ENCODE measurements around the gene PLS1. TPM values are rescaled to one million over a fixed set of nuclear protein-coding genes. Genes with fewer than 3 reads are reported as not detected.

The PLS1 gene
- total RNA-seq, 1 donor from 2014 or later = 3.9 TPM

DNA sequence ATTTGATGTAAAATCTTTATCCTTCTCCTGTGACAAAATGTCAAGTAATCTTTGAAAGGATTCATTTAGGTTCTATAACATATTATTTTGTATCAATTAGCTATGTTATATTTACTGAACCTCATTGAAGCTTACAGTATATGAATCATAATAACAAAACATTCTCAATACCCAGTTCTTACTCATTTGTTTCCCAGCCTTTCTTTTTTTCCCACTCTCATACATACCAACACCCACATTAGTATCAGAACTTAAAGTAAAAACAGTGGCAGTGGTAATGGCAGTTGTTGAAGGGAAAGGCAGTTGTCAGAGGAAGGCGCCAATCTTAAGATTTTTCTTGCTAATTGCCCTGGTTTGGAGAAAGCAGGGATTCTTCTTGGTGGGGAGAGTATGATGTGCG lies 94.4 kb downstream of the PLS1 start:
- H3K27me3 ChIP-seq = no peaks in the 10 kb centered on the region
- H3K4me1 ChIP-seq = no peaks in the 10 kb centered on the region
- no peak overlapping the region for H3K27ac ChIP-seq
- TF ChIP-seq POLR2A (IDR thresholded peaks at IDR 0.05) = no peak
- no peak for TF ChIP-seq CTCF (IDR thresholded peaks at IDR 0.05)
- no peaks in the 10 kb centered on the region for H3K36me3 ChIP-seq
- intact Hi-C loops (cut with DNase I) = no loop called here
- DNase-seq (ENCODE audit: extremely low spot score in 2 of 2) = no peak
- H3K9me3 ChIP-seq = no peaks in the 10 kb centered on the region
- no peak overlapping the region for H3K4me3 ChIP-seq

GRCh38 chr3:142691527-142691926 lies 95.3 kb downstream of the PLS1 start:
- H3K27me3 ChIP-seq = no peaks in the 10 kb centered on the region
- no peaks in the 10 kb centered on the region for H3K4me1 ChIP-seq
- H3K9me3 ChIP-seq = no peaks in the 10 kb centered on the region
- H3K27ac ChIP-seq = no peak overlapping the region
- no peaks in the 10 kb centered on the region for H3K36me3 ChIP-seq
- DNase-seq (ENCODE audit: extremely low spot score in 2 of 2) = no peak
- no peak overlapping the region for H3K4me3 ChIP-seq
- TF ChIP-seq POLR2AphosphoS5 (IDR thresholded peaks at IDR 0.05; ENCODE audit: insufficient read depth in 1 of 2, low read depth in 1 of 2) = no peak
- TF ChIP-seq CTCF (IDR thresholded peaks at IDR 0.05) = no peak
- TF ChIP-seq POLR2A (IDR thresholded peaks at IDR 0.05) = no peak
- intact Hi-C loops (cut with DNase I) = no loop called here

DNA sequence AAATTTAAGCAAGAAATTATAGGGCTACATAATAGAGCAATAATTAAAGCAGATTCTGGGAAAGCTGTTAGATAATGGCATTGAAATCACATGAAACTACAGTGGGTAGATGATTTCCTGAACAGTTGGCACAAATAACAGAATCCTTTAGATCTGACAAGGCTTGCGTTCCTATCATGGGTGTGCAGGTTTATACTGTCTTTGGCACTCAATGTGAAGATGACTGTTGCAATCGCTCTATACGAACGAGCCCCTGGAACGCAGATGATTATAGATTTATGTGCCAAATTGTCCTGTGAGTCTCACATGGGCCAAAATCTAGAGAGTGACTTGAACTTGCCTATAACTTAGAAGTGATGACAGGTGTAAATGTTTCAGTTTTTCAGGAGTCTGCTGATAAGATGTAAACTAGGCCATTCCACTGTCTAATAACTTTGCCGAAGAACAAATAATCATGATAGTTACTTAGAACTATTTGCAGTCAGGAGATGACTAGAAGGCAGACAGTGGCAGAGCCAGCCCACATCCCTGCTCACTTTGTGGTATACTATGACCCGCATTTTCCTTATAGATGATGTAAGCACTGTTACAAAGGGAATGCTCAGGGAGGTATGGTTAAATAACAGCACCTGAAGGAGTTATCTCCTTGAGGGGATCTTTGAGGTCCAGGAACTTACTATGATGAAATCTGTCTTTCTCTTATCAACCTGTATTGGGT lies 97.1 kb downstream of the PLS1 start:
- no peaks in the 10 kb centered on the region for H3K36me3 ChIP-seq
- H3K4me3 ChIP-seq = no peak overlapping the region
- DNase-seq (ENCODE audit: extremely low spot score in 2 of 2) = no peak
- no peaks in the 10 kb centered on the region for H3K9me3 ChIP-seq
- H3K4me1 ChIP-seq = no peaks in the 10 kb centered on the region
- intact Hi-C loops (cut with DNase I) = no loop called here
- TF ChIP-seq POLR2A (IDR thresholded peaks at IDR 0.05) = no peak
- no peak for TF ChIP-seq CTCF (IDR thresholded peaks at IDR 0.05)
- TF ChIP-seq POLR2AphosphoS5 (IDR thresholded peaks at IDR 0.05; ENCODE audit: insufficient read depth in 1 of 2, low read depth in 1 of 2) = no peak
- H3K27ac ChIP-seq = no peak overlapping the region
- H3K27me3 ChIP-seq = no peaks in the 10 kb centered on the region

DNA sequence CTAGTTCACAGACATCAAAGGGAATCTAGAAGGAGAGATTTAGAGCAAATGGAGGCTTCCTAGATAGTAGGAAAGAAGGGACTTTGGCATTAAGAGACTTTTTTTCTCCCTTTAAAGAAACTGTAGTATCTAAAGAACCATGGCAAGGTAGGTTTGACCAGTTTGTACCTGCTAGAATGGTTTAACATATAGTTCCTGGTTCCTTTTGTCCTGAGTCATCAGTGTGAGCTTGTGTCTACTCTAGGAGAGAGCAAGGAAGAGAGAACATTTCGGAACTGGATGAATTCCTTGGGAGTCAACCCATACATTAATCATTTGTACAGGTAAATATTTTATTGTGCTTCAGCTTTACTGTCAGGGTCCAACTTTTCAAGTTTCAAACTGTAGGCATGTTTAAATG lies 98.0 kb downstream of the PLS1 start:
- no peak overlapping the region for H3K27ac ChIP-seq
- H3K9me3 ChIP-seq = no peaks in the 10 kb centered on the region
- TF ChIP-seq POLR2A (IDR thresholded peaks at IDR 0.05) (no peak), POLR2AphosphoS5 (IDR thresholded peaks at IDR 0.05; ENCODE audit: insufficient read depth in 1 of 2, low read depth in 1 of 2) (no peak), CTCF (IDR thresholded peaks at IDR 0.05) (no peak)
- intact Hi-C loops (cut with DNase I) = no loop called here
- no peaks in the 10 kb centered on the region for H3K4me1 ChIP-seq
- H3K36me3 ChIP-seq = no peaks in the 10 kb centered on the region
- DNase-seq (ENCODE audit: extremely low spot score in 2 of 2) = no peak
- no peaks in the 10 kb centered on the region for H3K27me3 ChIP-seq
- no peak overlapping the region for H3K4me3 ChIP-seq

- Histone ChIP-seq H3K36me3 (no peaks in the 10 kb centered on the region), H3K4me3 (no peak overlapping the region), H3K27me3 (no peaks in the 10 kb centered on the region), H3K9me3 (no peaks in the 10 kb centered on the region), H3K4me1 (no peaks in the 10 kb centered on the region), H3K27ac (no peak overlapping the region)
- TF ChIP-seq CTCF (IDR thresholded peaks at IDR 0.05) (no peak), POLR2AphosphoS5 (IDR thresholded peaks at IDR 0.05; ENCODE audit: insufficient read depth in 1 of 2, low read depth in 1 of 2) (no peak), POLR2A (IDR thresholded peaks at IDR 0.05) (no peak)
- DNase-seq (ENCODE audit: extremely low spot score in 2 of 2) = no peak
- intact Hi-C loops (cut with DNase I) = no loop called here
These were observed 109.0 kb downstream of the PLS1 start for GRCh38 chr3:142705198-142705597.

Measured in vagina (tissue), 2 donors.